SK-N-MC (cell line): ENCODE measurements around the gene ROBO2.

Experiments
- DNase-seq: peaks from one replicate; pipeline ENCODE4 v3.0.0-alpha.2; 2011; ENCODE audit warnings: low read depth, low spot score
- H3K27ac ChIP-seq: fragments of 200-600 bp; sonication (generic); 2 replicates; pipeline ENCODE4 v1.5.1; 2016; ENCODE audit warnings: mixed run types
- H3K36me3 ChIP-seq: fragments of 200-600 bp; sonication (generic); 2 replicates; pipeline ENCODE4 v1.6.1; 2017; ENCODE audit warnings: antibody characterized with exemption, low read length, mixed read lengths; ENCODE audit not compliant: insufficient read depth
- H3K4me3 ChIP-seq: fragments of 200-600 bp; sonication (generic); 2 replicates; pipeline ENCODE4 v1.5.1; 2016
- H3K9ac ChIP-seq: fragments of 200-600 bp; sonication (generic); 2 replicates; pipeline ENCODE4 v1.8.0; 2017; ENCODE audit warnings: mixed run types, mixed read lengths; ENCODE audit not compliant: insufficient read length
- H3K9me3 ChIP-seq: fragments of 200-600 bp; sonication (generic); 2 replicates; pipeline ENCODE4 v1.6.1; 2017; ENCODE audit warnings: low read depth, mild to moderate bottlenecking, antibody characterized with exemption, low read length, moderate library complexity, mixed read lengths
- EZH2 ChIP-seq: fragments of 200-600 bp; sonication (generic); IDR thresholded peaks from one replicate; pipeline ENCODE4 v1.6.1; 2017; ENCODE audit warnings: antibody characterized with exemption
- FOXP2 ChIP-seq: optimal IDR thresholded peaks from 2 replicates; pipeline ENCODE3; 2011; ENCODE audit warnings: mild to moderate bottlenecking, moderate library complexity; ENCODE audit not compliant: insufficient read depth; ENCODE audit errors: extremely low read length, control extremely low read depth
- POLR2AphosphoS5 ChIP-seq: IDR thresholded peaks from 2 replicates; pipeline ENCODE4 v1.6.1; 2012; ENCODE audit warnings: mild to moderate bottlenecking, low read depth, low read length, borderline replicate concordance

ROBO2 gene

GRCh38 chr3:77025471-77025870 is 14.4 kb upstream of the ROBO2 start:
- Histone ChIP-seq H3K36me3 (no peaks in the 10 kb centered on the region), H3K9me3 (no peaks in the 10 kb centered on the region), H3K27ac (no peak overlapping the region), H3K4me3 (no peak overlapping the region), H3K9ac (no peak overlapping the region)
- DNase-seq, result no peak
- TF ChIP-seq POLR2AphosphoS5 (no peak), EZH2 (no peak), FOXP2 (no peak)

GRCh38 chr3:77026904-77027634 is 12.8 kb upstream of the ROBO2 start:
- Histone ChIP-seq H3K9ac (no peak overlapping the region), H3K4me3 (no peak overlapping the region), H3K9me3 (no peaks in the 10 kb centered on the region), H3K36me3 (no peaks in the 10 kb centered on the region), H3K27ac (no peak overlapping the region)
- no peak for DNase-seq
- no peak for TF ChIP-seq POLR2AphosphoS5

- no peak for DNase-seq
- no peaks in the 10 kb centered on the region for H3K36me3 ChIP-seq
- no peak overlapping the region for H3K9ac ChIP-seq
- H3K4me3 ChIP-seq, result no peak overlapping the region
- TF ChIP-seq POLR2AphosphoS5, result no peak
- no peak for TF ChIP-seq EZH2
- H3K9me3 ChIP-seq, result no peaks in the 10 kb centered on the region
- H3K27ac ChIP-seq, result no peak overlapping the region
Measured at GRCh38 chr3:77028005-77028404, 11.9 kb upstream of the ROBO2 start.

- H3K27ac ChIP-seq, result no peak overlapping the region; the same call in none of the 2 replicates
- peak overlapping the region; percentile 59 for H3K9ac ChIP-seq
- H3K36me3 ChIP-seq, result no peaks in the 10 kb centered on the region
- no peak for TF ChIP-seq FOXP2
- no peak for TF ChIP-seq EZH2
- TF ChIP-seq POLR2AphosphoS5, result no peak; the same call in 1 of the 2 replicates
- peak overlapping the region; percentile 81 for H3K4me3 ChIP-seq
- DNase-seq, result peak; percentile 85
- H3K9me3 ChIP-seq, result no peaks in the 10 kb centered on the region
Measured at GRCh38 chr3:77038468-77038929, 1.4 kb upstream of the ROBO2 start.

- Histone ChIP-seq H3K36me3 (no peaks in the 10 kb centered on the region), H3K9me3 (no peaks in the 10 kb centered on the region), H3K4me3 (peak overlapping the region; percentile 81), H3K9ac (peak overlapping the region; percentile 59), H3K27ac (peak overlapping the region; percentile 19; the same call in 1 of the 2 replicates)
- TF ChIP-seq FOXP2 (no peak), EZH2 (no peak), POLR2AphosphoS5 (peak; percentile 47)
- no peak for DNase-seq
Measured at GRCh38 chr3:77038930-77039605, 831 bp upstream of the ROBO2 start.

GRCh38 chr3:77040216-77040615 is 317 bp downstream of the ROBO2 start:
- Histone ChIP-seq H3K9me3 (no peaks in the 10 kb centered on the region), H3K36me3 (no peaks in the 10 kb centered on the region), H3K27ac (no peak overlapping the region), H3K9ac (peak overlapping the region; percentile 15), H3K4me3 (peak overlapping the region; percentile 81)
- DNase-seq, result no peak
- no peak for TF ChIP-seq FOXP2
- TF ChIP-seq EZH2, result no peak
- no peak for TF ChIP-seq POLR2AphosphoS5

- Histone ChIP-seq H3K27ac (no peak overlapping the region), H3K9ac (peak overlapping the region; percentile 32), H3K36me3 (no peaks in the 10 kb centered on the region), H3K4me3 (peak overlapping the region; percentile 81), H3K9me3 (no peaks in the 10 kb centered on the region)
- DNase-seq, result no peak
- no peak for TF ChIP-seq FOXP2
- TF ChIP-seq EZH2, result no peak
- no peak for TF ChIP-seq POLR2AphosphoS5
Measured at GRCh38 chr3:77040926-77041722, 1.2 kb downstream of the ROBO2 start.

GRCh38 chr3:77041811-77042210 is 1.9 kb downstream of the ROBO2 start:
- TF ChIP-seq POLR2AphosphoS5 (no peak), FOXP2 (no peak), EZH2 (no peak)
- H3K9ac ChIP-seq, result no peak overlapping the region
- peak overlapping the region; percentile 81 for H3K4me3 ChIP-seq
- H3K27ac ChIP-seq, result no peak overlapping the region
- DNase-seq, result no peak
- no peaks in the 10 kb centered on the region for H3K36me3 ChIP-seq
- H3K9me3 ChIP-seq, result no peaks in the 10 kb centered on the region
